ENCODE results near the gene WHRN.

Gene WHRN

DNA sequence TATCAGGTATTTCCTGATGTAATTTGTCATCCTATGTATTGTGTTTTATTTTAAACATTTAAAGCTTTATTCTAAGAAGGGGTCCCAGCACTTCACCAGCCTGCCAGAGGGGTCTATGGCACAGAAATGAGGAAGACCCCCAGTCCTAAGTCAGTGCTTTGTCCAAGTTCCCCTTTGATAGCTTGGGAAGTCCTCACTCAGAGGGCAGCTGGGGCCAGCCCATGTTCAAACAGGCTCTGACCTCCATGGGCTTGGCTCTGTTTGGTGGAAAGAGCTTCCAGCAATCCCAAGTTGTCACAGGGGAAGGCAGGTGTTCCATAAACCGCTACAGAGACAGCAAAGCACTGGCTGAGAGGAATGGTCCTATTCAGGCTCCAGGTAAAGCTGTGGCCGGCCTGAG is 90.9 kb downstream of the WHRN start:
- no peak for DNase-seq (ENCODE audit: low read depth)
- TF ChIP-seq, protein P1, sequence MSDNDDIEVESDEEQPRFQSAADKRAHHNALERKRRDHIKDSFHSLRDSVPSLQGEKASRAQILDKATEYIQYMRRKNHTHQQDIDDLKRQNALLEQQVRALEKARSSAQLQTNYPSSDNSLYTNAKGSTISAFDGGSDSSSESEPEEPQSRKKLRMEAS (IDR thresholded peaks at IDR 0.05; ENCODE audit: low read depth, low read length) = no peak
- TF ChIP-seq, protein P2, sequence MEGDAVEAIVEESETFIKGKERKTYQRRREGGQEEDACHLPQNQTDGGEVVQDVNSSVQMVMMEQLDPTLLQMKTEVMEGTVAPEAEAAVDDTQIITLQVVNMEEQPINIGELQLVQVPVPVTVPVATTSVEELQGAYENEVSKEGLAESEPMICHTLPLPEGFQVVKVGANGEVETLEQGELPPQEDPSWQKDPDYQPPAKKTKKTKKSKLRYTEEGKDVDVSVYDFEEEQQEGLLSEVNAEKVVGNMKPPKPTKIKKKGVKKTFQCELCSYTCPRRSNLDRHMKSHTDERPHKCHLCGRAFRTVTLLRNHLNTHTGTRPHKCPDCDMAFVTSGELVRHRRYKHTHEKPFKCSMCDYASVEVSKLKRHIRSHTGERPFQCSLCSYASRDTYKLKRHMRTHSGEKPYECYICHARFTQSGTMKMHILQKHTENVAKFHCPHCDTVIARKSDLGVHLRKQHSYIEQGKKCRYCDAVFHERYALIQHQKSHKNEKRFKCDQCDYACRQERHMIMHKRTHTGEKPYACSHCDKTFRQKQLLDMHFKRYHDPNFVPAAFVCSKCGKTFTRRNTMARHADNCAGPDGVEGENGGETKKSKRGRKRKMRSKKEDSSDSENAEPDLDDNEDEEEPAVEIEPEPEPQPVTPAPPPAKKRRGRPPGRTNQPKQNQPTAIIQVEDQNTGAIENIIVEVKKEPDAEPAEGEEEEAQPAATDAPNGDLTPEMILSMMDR (IDR thresholded peaks at IDR 0.05; ENCODE audit: low read depth, low read length) = no peak
- TF ChIP-seq POLR2A (IDR thresholded peaks at IDR 0.05; ENCODE audit: extremely low read depth, insufficient read length) (no peak), MYC (IDR thresholded peaks at IDR 0.05; ENCODE audit: low read depth, low read length) (no peak)
- H3K4me3 ChIP-seq (ENCODE audit: low read depth, low read length) = no peak overlapping the region

DNA sequence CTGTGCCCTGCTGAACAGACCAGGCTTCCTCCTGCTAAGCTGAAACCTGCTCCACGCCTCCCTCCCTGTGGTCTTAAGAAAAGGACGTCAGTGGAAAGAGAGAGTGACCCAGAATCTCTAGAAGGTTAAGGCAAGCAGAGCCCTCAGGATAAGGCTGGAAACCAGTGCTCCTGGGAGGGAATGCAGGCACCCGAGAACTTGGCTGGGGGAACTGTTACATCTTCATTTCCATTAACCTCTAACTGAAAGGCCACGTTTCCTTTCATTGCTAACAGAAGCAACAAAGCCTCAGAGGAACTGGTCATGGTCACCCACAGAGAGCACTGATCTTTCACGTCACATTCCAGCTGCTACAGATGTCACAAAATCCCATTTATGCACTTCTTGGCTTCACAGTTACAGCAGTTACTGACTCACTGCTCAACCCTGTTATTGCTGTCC is 91.4 kb downstream of the WHRN start:
- no peak for DNase-seq (ENCODE audit: low read depth)
- no peak for TF ChIP-seq MYC (IDR thresholded peaks at IDR 0.05; ENCODE audit: low read depth, low read length)
- TF ChIP-seq POLR2A (IDR thresholded peaks at IDR 0.05; ENCODE audit: extremely low read depth, insufficient read length) = no peak
- TF ChIP-seq, protein P2 (IDR thresholded peaks at IDR 0.05; ENCODE audit: low read depth, low read length) = no peak
- TF ChIP-seq, protein P1 (IDR thresholded peaks at IDR 0.05; ENCODE audit: low read depth, low read length) = no peak
- no peak overlapping the region for H3K4me3 ChIP-seq (ENCODE audit: low read depth, low read length)

DNA sequence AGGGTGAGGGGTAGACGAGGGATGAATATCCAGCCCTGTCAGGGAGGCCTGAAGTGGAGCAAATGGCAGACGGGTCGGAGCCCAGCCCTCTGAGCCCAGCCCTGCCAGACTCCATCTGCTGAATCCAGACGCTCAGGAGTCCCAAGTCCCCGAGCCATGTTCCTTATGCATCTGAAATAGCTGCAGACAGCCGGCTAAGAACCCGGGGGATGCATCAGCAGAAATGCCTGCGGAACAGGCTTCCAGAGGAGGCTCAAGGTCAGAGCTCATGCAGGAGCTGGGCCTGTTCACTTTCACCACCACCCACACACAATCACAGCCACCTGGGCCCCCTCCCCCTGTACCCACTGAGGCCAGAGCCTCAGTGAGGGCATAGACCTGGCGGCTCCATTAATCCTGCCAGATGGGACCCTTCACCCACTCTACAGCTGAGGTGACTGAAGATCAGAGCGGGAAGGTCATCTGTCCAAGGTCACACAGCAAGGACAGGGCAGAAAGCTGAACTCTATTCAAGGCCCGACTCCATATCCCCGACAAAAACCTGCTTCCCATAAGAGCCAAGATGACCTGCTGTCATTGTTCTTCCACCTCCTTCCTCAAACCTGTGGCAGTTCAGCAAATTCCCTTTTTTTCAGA is 93.1 kb downstream of the WHRN start:
- no peak for DNase-seq (ENCODE audit: low read depth)
- no peak for TF ChIP-seq POLR2A (IDR thresholded peaks at IDR 0.05; ENCODE audit: extremely low read depth, insufficient read length)
- TF ChIP-seq, protein P1 (IDR thresholded peaks at IDR 0.05; ENCODE audit: low read depth, low read length) = no peak
- TF ChIP-seq, protein P2 (IDR thresholded peaks at IDR 0.05; ENCODE audit: low read depth, low read length) = no peak
- no peak for TF ChIP-seq MYC (IDR thresholded peaks at IDR 0.05; ENCODE audit: low read depth, low read length)
- no peak overlapping the region for H3K4me3 ChIP-seq (ENCODE audit: low read depth, low read length)

DNA sequence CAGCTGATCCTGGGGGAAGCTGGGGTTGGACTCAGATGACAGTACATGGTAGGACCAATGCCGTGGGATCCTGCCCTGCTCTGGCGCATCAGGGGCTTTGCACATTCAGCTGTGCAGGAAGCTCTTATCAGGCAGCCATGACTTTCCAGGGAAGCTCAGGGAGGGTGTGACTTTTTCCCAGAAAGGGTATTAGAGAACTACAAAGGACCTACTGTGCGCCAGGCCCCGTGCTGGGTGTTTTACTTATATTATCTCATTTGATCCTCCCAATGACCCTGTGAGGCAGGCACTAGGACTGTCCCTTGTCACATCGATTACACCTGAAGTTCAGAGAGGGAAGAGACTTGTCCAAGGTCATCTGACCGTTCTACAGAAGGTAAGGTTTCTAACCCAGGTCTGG is 93.8 kb downstream of the WHRN start:
- DNase-seq (ENCODE audit: low read depth) = no peak
- TF ChIP-seq, protein P1 (IDR thresholded peaks at IDR 0.05; ENCODE audit: low read depth, low read length) = no peak
- TF ChIP-seq, protein P2 (IDR thresholded peaks at IDR 0.05; ENCODE audit: low read depth, low read length) = no peak
- no peak for TF ChIP-seq MYC (IDR thresholded peaks at IDR 0.05; ENCODE audit: low read depth, low read length)
- no peak overlapping the region for H3K4me3 ChIP-seq (ENCODE audit: low read depth, low read length)

DNA sequence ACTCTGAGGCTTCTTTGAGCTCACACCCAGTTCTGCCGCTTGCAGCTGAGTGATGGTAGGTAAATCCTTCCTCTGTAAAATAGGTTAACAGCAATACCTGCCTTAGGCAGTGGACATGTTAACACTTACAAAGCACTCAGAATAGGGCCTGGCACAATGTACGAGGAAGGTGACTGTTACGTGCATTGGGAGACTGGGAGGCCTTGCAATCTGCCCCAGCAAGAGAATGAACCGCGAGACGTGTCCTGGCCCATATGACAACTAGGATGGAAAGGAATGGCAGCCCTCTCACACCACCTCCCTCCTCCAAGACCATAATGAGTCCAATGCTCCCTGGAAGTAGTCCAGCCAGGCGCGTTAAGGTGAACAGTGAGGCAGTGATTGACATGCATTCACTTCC is 94.4 kb downstream of the WHRN start:
- no peak overlapping the region for H3K4me3 ChIP-seq (ENCODE audit: low read depth, low read length)
- TF ChIP-seq MYC (IDR thresholded peaks at IDR 0.05; ENCODE audit: low read depth, low read length) = no peak
- TF ChIP-seq, protein P1 (IDR thresholded peaks at IDR 0.05; ENCODE audit: low read depth, low read length) = no peak
- TF ChIP-seq, protein P2 (IDR thresholded peaks at IDR 0.05; ENCODE audit: low read depth, low read length) = no peak
- TF ChIP-seq POLR2A (IDR thresholded peaks at IDR 0.05; ENCODE audit: extremely low read depth, insufficient read length) = no peak
- no peak for DNase-seq (ENCODE audit: low read depth)

Measured in NB4 (cell line).